Nephron (organoid): ENCODE results near the gene BRSK2.
"Not testable (repeated sequence)": the region's sequence is repeated elsewhere in the genome, so short reads cannot be mapped to it uniquely, and the experiment has no call there.

Experiments used
- H3K27ac Mint-ChIP-seq, 3 experiments: 2 replicates each; pipeline ENCODE4 v1.8.0; 2020; ENCODE audit warnings: mixed read lengths in 3 of 3, mild to moderate bottlenecking in 2 of 3, moderate library complexity in 1 of 3
- H3K27me3 Mint-ChIP-seq: 2 replicates; pipeline ENCODE4 v1.8.0; 2021; ENCODE audit warnings: low read depth, mild to moderate bottlenecking, moderate library complexity, mixed read lengths
- H3K36me3 Mint-ChIP-seq: 2 replicates; pipeline ENCODE4 v1.8.0; 2020; ENCODE audit warnings: low read depth, mixed read lengths
- H3K4me1 Mint-ChIP-seq: 2 replicates; pipeline ENCODE4 v1.8.0; 2020; ENCODE audit warnings: mixed read lengths
- H3K4me3 Mint-ChIP-seq, 3 experiments: 2 replicates each; pipeline ENCODE4 v1.8.0; 2020; ENCODE audit warnings: mild to moderate bottlenecking in 3 of 3, mixed read lengths in 3 of 3, moderate library complexity in 2 of 3
- H3K9me3 Mint-ChIP-seq: 2 replicates; pipeline ENCODE4 v1.8.0; 2020; ENCODE audit warnings: mixed read lengths
- TF ChIP-seq, protein P1 (sequence below), 3 experiments: fragments of 200-600 bp; sonication (generic); IDR thresholded peaks; one replicate each; pipeline ENCODE4 v1.5.0; 2021; ENCODE audit warnings: antibody characterized with exemption in 3 of 3; ENCODE audit not compliant: unreplicated experiment in 3 of 3

The BRSK2 gene

DNA sequence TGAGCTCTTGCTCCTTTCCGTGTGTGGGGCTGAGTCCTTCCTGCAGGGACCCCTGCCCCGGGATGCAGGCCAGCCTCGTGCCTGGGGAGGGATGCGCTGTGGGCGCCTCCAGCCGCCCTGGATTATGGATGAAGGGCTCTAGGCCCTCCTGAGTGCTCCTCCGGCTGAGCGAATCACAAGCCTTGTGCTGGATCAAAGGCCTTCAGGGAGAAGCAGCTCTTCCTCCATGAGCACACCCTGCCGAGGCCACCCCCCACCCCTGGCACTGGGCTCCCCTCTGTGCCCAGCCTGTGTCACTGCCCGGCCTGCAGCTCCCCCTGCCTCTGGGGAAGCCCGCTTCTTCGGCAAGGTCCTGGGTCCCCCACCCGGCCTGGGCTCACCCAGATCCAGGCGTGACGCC, 43.8 kb downstream of the BRSK2 start:
- no peak overlapping the region for H3K4me3 Mint-ChIP-seq
- no peak overlapping the region for H3K27ac Mint-ChIP-seq
- no peaks in the 10 kb centered on the region for H3K36me3 Mint-ChIP-seq
- H3K27me3 Mint-ChIP-seq: peaks cover 13% of the 10 kb centered on the region
- no peaks in the 10 kb centered on the region for H3K4me1 Mint-ChIP-seq
- no peaks in the 10 kb centered on the region for H3K9me3 Mint-ChIP-seq
- TF ChIP-seq, protein P1, sequence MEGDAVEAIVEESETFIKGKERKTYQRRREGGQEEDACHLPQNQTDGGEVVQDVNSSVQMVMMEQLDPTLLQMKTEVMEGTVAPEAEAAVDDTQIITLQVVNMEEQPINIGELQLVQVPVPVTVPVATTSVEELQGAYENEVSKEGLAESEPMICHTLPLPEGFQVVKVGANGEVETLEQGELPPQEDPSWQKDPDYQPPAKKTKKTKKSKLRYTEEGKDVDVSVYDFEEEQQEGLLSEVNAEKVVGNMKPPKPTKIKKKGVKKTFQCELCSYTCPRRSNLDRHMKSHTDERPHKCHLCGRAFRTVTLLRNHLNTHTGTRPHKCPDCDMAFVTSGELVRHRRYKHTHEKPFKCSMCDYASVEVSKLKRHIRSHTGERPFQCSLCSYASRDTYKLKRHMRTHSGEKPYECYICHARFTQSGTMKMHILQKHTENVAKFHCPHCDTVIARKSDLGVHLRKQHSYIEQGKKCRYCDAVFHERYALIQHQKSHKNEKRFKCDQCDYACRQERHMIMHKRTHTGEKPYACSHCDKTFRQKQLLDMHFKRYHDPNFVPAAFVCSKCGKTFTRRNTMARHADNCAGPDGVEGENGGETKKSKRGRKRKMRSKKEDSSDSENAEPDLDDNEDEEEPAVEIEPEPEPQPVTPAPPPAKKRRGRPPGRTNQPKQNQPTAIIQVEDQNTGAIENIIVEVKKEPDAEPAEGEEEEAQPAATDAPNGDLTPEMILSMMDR (IDR thresholded peaks at IDR 0.05; ENCODE audit: unreplicated experiment in 3 of 3): no peak

DNA sequence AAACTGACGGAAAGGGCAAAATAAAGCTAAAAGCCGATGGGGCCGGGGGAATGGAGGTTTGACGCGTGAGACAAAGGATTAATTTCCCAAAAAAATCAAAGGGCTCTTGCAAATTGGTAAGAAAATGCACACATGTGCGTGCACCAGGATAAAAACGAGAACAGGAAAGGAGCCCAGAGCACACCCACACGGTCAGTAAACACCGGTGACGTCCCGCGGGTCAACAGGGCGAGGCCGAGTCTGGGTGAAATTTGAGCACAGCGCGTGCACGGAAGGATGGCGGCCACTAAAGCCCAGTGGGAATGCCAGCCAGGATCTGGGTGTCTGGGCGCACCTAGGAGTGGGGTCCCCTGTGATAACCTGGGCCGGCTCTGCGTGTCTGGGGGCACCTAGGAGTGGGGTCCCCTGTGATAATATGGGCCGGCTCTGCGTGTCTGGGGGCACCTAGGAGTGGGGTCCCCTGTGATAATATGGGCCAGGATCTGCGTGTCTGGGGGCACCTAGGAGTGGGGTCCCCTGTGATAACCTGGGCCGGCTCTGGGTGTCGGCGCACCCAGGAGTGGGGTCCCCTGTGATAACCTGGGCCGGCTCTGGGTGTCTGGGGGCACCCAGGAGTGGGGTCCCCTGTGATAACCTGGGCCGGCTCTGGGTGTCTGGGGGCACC, 44.4 kb downstream of the BRSK2 start:
- TF ChIP-seq, protein P1 (IDR thresholded peaks at IDR 0.05; ENCODE audit: unreplicated experiment in 3 of 3): no peak
- H3K27ac Mint-ChIP-seq: no peak overlapping the region
- no peaks in the 10 kb centered on the region for H3K4me1 Mint-ChIP-seq
- H3K27me3 Mint-ChIP-seq: peaks cover 8% of the 10 kb centered on the region
- no peaks in the 10 kb centered on the region for H3K36me3 Mint-ChIP-seq
- H3K9me3 Mint-ChIP-seq: no peaks in the 10 kb centered on the region
- H3K4me3 Mint-ChIP-seq: no peak overlapping the region

- H3K4me3 Mint-ChIP-seq, H3K36me3 Mint-ChIP-seq, H3K4me1 Mint-ChIP-seq, H3K27me3 Mint-ChIP-seq, H3K9me3 Mint-ChIP-seq, H3K27ac Mint-ChIP-seq: not testable (repeated sequence)
Measured at GRCh38 chr11:1435479-1435819, 45.7 kb downstream of the BRSK2 start.

DNA sequence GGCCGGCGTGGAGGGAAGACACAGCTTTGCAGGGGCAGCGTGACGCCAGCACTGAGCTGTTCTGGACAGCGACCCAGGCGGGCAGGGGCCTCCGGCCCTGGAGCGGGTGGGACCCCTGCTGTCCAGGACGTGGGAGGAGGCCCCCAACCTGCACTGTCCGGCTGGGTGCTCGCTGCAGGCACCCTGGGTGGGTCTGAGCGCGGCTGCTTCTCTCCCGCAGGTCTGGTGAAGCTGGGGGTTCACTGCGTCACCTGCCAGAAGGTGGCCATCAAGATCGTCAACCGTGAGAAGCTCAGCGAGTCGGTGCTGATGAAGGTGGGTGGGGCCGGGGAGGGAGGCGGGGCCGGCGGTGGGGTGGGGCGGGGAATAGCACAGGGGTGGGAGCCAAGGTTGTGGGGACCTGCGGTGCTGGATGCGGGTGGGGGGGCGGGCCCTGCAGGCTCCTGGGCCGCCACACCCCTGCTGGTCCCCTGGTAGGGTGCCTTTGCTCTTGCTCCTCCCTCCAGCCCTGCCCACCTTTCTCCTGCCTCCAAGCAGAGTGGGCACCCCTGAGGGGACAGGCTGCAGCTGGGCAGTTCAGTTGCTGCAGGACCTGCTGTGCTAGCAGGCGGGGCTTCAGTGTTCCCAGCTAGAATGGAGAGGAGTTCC, 46.2 kb downstream of the BRSK2 start:
- Mint-ChIP-seq H3K27ac (no peak overlapping the region), H3K4me3 (no peak overlapping the region), H3K9me3 (no peaks in the 10 kb centered on the region), H3K27me3 (peaks cover 6% of the 10 kb centered on the region), H3K4me1 (no peaks in the 10 kb centered on the region), H3K36me3 (no peaks in the 10 kb centered on the region)
- TF ChIP-seq, protein P1 (IDR thresholded peaks at IDR 0.05; ENCODE audit: unreplicated experiment in 3 of 3): no peak

- Mint-ChIP-seq H3K4me3 (no peak overlapping the region), H3K4me1 (no peaks in the 10 kb centered on the region), H3K36me3 (no peaks in the 10 kb centered on the region), H3K27ac (no peak overlapping the region), H3K27me3 (peaks cover 6% of the 10 kb centered on the region), H3K9me3 (no peaks in the 10 kb centered on the region)
- TF ChIP-seq, protein P1 (IDR thresholded peaks at IDR 0.05; ENCODE audit: unreplicated experiment in 3 of 3): no peak
Measured at GRCh38 chr11:1436468-1437039, 46.8 kb downstream of the BRSK2 start.

- H3K27ac Mint-ChIP-seq: no peak overlapping the region
- peaks cover 6% of the 10 kb centered on the region for H3K27me3 Mint-ChIP-seq
- no peak overlapping the region for H3K4me3 Mint-ChIP-seq
Measured at GRCh38 chr11:1437500-1437899, 47.8 kb downstream of the BRSK2 start.

More at GRCh38 chr11:1437500-1437899, 47.8 kb downstream of the BRSK2 start:
- H3K9me3 Mint-ChIP-seq: no peaks in the 10 kb centered on the region
- TF ChIP-seq, protein P1 (IDR thresholded peaks at IDR 0.05; ENCODE audit: unreplicated experiment in 3 of 3): no peak
- no peaks in the 10 kb centered on the region for H3K4me1 Mint-ChIP-seq
- no peaks in the 10 kb centered on the region for H3K36me3 Mint-ChIP-seq
